Effector memory CD8-positive, alpha-beta T cell (primary cell): Measurements from ENCODE around the gene LAMA2.

Experiments
- ATAC-seq: fragments of 150-1000 bp; cut with Tn5 transposase; replicated peaks from 2 replicates; pipeline ENCODE4 v1.10.0; 2021; ENCODE audit warnings: mild to moderate bottlenecking, moderate library complexity
- DNase-seq, 3 experiments: peaks; one replicate each; pipeline ENCODE4 v3.0.0; 2021
- H3K27ac Mint-ChIP-seq, 2 donors: one replicate each; pipeline ENCODE4 v1.8.0; 2022; ENCODE audit warnings: mild to moderate bottlenecking in 2 of 2, mixed read lengths in 2 of 2, moderate library complexity in 2 of 2
- H3K27me3 Mint-ChIP-seq, 2 donors: one replicate each; pipeline ENCODE4 v1.8.0; 2022; ENCODE audit warnings: mixed read lengths in 2 of 2
- H3K36me3 Mint-ChIP-seq: one replicate; pipeline ENCODE4 v1.8.0; 2022; ENCODE audit warnings: mild to moderate bottlenecking, moderate library complexity, mixed read lengths; ENCODE audit not compliant: insufficient read depth
- H3K4me1 Mint-ChIP-seq, 2 donors: one replicate each; pipeline ENCODE4 v1.8.0; 2022; ENCODE audit warnings: low read depth in 2 of 2, mixed read lengths in 2 of 2
- H3K4me3 Mint-ChIP-seq, 2 donors: one replicate each; pipeline ENCODE4 v1.8.0; 2022; ENCODE audit warnings: mild to moderate bottlenecking in 2 of 2, mixed read lengths in 2 of 2, moderate library complexity in 2 of 2
- H3K9me3 Mint-ChIP-seq, 2 donors: one replicate each; pipeline ENCODE4 v1.8.0; 2022; ENCODE audit warnings: mixed read lengths in 2 of 2

LAMA2 gene

DNA sequence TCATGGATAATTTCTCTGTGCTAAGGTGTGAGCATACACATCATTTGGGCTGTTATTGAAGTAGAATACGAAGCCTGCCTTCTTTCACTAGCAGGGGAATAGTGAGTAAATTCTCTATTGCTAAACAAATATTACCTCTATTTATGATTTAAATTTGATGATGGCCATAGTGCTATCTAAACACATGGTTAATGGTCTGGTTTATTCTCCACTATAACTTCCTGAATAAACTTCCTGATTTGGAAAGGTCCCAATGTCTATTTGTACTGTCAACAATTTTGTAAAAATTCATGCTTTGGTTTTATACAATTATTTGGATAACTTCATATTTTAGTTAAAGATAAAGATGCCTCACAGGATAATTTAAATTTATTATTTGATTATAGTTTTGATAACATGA, 426.2 kb downstream of the LAMA2 start:
- Mint-ChIP-seq H3K4me3 (no peak overlapping the region), H3K4me1 (no peaks in the 10 kb centered on the region), H3K27ac (no peak overlapping the region), H3K36me3 (no peaks in the 10 kb centered on the region), H3K9me3 (no peaks in the 10 kb centered on the region), H3K27me3 (peaks cover 7 to 25% of the 10 kb centered on the region in 2 donors)
- no peak for ATAC-seq
- DNase-seq, result no peak

DNA sequence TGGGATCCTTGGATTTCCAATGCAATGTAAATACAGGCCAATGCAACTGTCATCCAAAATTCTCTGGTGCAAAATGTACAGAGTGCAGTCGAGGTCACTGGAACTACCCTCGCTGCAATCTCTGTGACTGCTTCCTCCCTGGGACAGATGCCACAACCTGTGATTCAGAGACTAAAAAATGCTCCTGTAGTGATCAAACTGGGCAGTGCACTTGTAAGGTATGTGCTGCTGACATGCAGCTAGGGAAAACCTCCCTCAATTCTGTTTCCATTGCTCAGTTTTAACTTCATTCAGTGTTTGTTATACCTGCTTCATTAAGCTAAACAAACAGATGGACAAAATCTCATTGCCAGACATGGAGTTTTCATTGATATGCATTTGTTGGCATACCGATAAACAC, 429.9 kb downstream of the LAMA2 start:
- Mint-ChIP-seq H3K27ac (no peak overlapping the region), H3K9me3 (no peaks in the 10 kb centered on the region), H3K27me3 (peaks cover 7 to 31% of the 10 kb centered on the region in 2 donors), H3K36me3 (peaks cover 4% of the 10 kb centered on the region), H3K4me1 (no peaks in the 10 kb centered on the region), H3K4me3 (no peak overlapping the region)
- no peak for DNase-seq
- ATAC-seq, result no peak

DNA sequence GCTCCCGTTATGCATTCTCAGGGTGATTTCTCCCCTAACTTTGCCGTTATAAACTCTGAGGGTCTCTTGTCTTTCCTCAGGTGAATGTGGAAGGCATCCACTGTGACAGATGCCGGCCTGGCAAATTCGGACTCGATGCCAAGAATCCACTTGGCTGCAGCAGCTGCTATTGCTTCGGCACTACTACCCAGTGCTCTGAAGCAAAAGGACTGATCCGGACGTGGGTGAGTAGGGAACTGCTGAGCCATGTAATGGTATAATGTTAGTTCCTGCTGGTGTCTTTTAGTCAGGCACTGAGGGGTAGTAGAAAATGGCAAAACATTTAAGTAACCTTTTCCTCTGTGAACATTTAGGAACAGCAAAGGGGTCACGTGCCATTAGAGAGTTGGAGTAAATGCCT, 431.6 kb downstream of the LAMA2 start:
- H3K4me1 Mint-ChIP-seq, result peaks cover 0 to 2% of the 10 kb centered on the region in 2 donors
- no peak overlapping the region for H3K27ac Mint-ChIP-seq
- peaks cover 4% of the 10 kb centered on the region for H3K36me3 Mint-ChIP-seq
- no peaks in the 10 kb centered on the region for H3K9me3 Mint-ChIP-seq
- no peak overlapping the region for H3K4me3 Mint-ChIP-seq
- DNase-seq (no peak), ATAC-seq (no peak)
- H3K27me3 Mint-ChIP-seq, result peaks cover 7 to 27% of the 10 kb centered on the region in 2 donors

DNA sequence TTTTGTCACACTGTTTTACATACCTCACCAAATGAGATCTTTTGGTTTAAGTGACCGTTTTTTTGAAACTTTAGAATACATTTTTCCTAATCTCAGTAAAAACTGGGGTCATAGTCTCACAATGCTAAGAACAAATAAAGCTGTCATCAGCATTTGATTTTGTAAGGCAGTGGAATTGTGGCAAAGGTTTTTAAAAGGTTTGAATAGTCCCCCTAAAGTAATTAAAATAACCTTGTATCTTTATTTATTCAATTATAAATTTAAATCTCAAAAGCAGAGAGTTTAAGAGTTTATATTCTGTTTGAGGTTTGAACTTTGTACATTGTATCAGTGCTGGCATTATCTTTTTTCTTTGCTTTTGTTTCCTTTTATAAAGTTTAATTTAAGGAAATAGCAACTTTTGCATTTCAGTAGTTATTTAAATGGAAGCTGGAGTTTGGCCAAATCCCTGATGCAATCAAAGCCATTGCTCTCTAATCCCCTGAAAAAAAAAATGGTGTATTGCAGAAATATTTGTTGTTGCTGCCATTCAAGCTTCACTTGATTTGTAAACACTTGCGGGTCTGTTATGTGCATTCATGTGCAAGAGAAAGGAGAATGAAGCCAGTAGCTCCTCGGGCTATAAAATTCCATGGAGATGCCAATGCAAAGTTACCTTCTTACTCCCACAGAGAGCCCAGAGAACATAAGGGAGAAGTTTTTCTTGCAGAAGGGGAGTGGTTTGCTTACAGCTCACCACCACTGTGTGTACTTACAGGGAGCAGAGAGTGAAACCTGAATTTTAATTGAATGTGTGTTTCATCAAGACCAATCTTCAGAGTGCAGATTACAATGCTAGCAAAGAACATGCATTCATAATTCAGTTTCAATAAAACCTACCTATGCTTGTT, 435.2 kb downstream of the LAMA2 start:
- Mint-ChIP-seq H3K4me3 (no peak overlapping the region), H3K4me1 (peaks cover 0 to 2% of the 10 kb centered on the region in 2 donors), H3K36me3 (peaks cover 4% of the 10 kb centered on the region), H3K27ac (no peak overlapping the region), H3K27me3 (peaks cover 0 to 20% of the 10 kb centered on the region in 2 donors), H3K9me3 (no peaks in the 10 kb centered on the region)
- no peak for ATAC-seq
- no peak for DNase-seq

DNA sequence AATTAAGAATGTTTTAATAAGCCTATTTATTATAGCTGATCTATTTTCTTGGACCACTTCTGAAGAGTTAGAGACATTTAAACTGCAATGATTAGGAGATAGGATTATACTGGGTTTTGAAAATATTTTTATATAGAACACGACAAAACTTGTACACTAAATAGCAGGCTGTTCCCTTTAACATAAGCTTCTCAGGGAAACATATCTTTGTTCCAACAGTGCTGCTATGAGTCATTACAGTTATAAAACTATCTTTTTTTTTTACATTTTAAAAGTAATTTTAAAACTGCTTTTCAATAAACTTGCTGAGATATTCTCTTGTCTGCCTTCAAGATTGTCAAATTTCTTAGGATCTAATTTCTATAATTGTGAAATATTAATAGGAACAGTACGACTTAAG, 438.0 kb downstream of the LAMA2 start:
- Mint-ChIP-seq H3K9me3 (no peaks in the 10 kb centered on the region), H3K36me3 (no peaks in the 10 kb centered on the region), H3K4me1 (peaks cover 0 to 2% of the 10 kb centered on the region in 2 donors), H3K27me3 (peaks cover 0 to 10% of the 10 kb centered on the region in 2 donors), H3K27ac (no peak overlapping the region), H3K4me3 (no peak overlapping the region)
- DNase-seq (no peak), ATAC-seq (no peak)

DNA sequence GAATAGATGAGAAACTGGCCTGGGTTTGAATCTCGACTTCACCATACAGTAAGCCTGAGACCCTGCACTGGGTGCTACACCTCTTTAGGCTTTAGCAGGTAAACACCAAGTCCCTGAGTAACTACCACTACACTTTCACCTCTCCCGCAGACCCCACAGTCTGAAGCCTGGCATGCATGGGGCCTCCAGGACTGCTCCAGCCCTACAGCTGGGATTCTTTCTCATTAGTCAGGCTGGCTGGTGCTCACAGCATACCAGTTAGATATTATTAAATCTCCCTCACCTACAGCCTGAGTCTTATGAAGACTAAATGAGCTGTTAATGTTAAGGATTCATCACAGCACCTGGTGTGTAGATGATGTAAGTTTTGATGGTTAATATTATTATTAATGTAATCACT, 438.4 kb downstream of the LAMA2 start:
- ATAC-seq (no peak), DNase-seq (no peak)
- H3K9me3 Mint-ChIP-seq, result no peaks in the 10 kb centered on the region
- no peak overlapping the region for H3K4me3 Mint-ChIP-seq
- H3K36me3 Mint-ChIP-seq, result no peaks in the 10 kb centered on the region
- H3K4me1 Mint-ChIP-seq, result peaks cover 0 to 2% of the 10 kb centered on the region in 2 donors
- no peak overlapping the region for H3K27ac Mint-ChIP-seq
- peaks cover 0 to 6% of the 10 kb centered on the region in 2 donors for H3K27me3 Mint-ChIP-seq

DNA sequence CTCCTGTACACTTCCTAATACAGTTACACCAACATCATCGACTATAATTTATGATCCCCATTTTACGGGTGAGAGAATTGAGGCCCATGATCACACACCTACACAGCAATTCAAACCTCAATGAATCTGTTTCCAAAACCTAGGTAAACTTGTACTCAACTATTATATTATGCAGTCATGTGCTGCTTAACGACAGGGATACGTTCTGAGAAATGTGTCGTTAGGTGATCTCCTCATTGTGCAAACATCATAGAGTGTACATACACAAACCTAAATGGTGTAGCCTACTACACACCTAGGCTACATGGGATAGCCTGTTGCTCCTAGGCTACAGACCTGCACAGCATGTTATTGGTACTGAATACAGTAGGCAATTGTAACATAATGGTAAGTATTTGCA, 441.4 kb downstream of the LAMA2 start:
- DNase-seq, result no peak
- H3K4me3 Mint-ChIP-seq, result no peak overlapping the region
- H3K27me3 Mint-ChIP-seq, result peaks cover 0 to 6% of the 10 kb centered on the region in 2 donors
- H3K4me1 Mint-ChIP-seq, result peaks cover 0 to 3% of the 10 kb centered on the region in 2 donors
- no peak for ATAC-seq
- no peak overlapping the region for H3K27ac Mint-ChIP-seq
- H3K9me3 Mint-ChIP-seq, result no peaks in the 10 kb centered on the region
- no peaks in the 10 kb centered on the region for H3K36me3 Mint-ChIP-seq

DNA sequence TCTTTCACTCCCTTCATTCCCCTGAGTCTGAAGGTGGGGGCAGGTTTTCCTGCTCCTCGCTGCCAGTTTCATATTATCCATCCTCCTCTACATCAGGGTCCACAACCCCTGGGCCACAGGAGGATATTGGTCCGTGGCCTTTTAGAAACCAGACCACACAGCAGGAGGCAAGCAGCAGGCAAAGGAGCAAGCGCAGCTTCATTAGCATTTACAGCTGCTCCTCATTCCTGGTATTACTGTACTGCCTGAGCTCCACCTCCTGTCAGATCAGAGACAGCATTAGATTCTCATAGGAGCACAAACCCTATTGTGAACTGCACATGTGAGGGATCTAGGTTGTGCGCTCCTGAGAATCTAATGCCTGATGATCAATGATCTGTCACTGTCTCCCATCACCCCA, 446.7 kb downstream of the LAMA2 start:
- DNase-seq (no peak), ATAC-seq (no peak)
- peaks cover 0 to 11% of the 10 kb centered on the region in 2 donors for H3K27me3 Mint-ChIP-seq
- H3K4me1 Mint-ChIP-seq, result peaks cover 0 to 3% of the 10 kb centered on the region in 2 donors
- no peaks in the 10 kb centered on the region for H3K9me3 Mint-ChIP-seq
- no peak overlapping the region for H3K27ac Mint-ChIP-seq
- no peak overlapping the region for H3K4me3 Mint-ChIP-seq
- H3K36me3 Mint-ChIP-seq, result no peaks in the 10 kb centered on the region

DNA sequence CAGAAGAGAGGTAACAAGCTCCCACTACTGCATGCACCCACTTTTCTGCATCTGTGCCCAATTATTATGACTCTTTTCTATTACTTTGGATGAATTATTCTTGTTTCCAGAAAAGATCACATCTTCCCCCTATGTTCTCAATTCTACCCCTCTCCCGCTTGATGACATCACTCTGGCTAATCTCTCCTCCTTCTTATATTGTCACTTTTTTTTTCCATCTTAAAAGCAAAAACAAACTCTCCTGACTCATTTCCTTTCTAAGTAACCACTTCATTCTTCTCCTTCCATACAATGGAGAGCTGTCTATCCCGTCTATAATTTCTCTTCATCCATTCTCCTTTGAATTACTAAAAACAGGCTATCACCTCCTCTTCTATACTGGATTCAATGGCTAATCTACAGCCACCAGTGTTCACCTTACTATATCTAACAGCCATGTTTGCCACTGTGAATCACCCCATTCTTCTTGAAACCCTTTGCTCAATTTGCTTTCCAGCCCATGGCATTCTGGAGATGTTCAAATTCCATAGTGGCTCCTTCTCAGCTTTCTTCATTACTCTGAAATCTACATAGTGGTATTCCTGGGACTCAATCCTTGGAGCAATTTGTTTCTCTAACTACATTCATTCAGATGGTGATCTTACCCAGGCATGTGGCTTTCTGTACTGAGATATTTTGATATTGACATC, 448.7 kb downstream of the LAMA2 start:
- Mint-ChIP-seq H3K36me3 (no peaks in the 10 kb centered on the region), H3K4me3 (no peak overlapping the region), H3K27ac (no peak overlapping the region), H3K4me1 (peaks cover 0 to 3% of the 10 kb centered on the region in 2 donors), H3K27me3 (peaks cover 0 to 11% of the 10 kb centered on the region in 2 donors), H3K9me3 (no peaks in the 10 kb centered on the region)
- no peak for DNase-seq
- no peak for ATAC-seq

DNA sequence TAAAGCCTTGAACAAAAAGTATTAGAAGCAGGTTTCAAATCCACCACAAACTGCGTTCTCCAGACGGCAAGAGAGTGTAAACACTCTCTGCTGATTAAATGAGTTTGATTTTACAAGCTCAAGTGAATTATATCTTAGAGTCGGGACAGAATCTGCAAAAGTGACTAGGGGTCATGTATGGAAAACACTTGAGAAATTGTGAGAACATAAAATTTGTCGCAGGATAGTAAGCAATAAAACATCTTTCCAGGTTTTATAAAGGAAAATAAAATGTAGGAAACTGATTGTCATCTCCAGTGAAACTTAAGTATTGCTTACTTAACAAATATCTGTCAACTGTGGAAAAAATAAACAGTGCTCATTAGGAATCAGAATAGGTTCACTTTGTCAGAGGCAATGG, 452.9 kb downstream of the LAMA2 start:
- no peak overlapping the region for H3K4me3 Mint-ChIP-seq

DNA sequence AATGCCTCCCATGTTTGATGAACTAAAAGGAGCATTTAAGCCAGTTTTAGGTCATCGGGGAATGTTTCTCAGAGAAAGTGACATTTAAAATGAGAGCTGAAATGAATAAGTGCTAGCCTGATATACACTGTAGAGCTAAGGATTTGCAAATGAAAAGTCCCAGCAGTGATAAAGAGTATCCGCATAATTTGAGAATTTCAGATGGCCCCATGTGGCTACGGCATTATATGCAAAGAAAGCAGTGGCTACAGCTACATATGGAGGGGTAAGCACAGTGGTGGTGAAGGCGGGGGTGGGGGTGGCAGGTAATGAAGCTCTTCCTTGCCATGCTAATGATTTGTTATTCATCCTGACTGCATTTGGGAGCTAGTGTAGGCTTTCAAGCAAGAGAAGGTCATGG, 455.7 kb downstream of the LAMA2 start:
- Mint-ChIP-seq H3K27me3 (peaks cover 0 to 22% of the 10 kb centered on the region in 2 donors), H3K27ac (no peak overlapping the region), H3K9me3 (no peaks in the 10 kb centered on the region), H3K4me1 (no peaks in the 10 kb centered on the region), H3K4me3 (no peak overlapping the region), H3K36me3 (no peaks in the 10 kb centered on the region)
- DNase-seq (no peak), ATAC-seq (no peak)

More for the DNA sequence above, 452.9 kb downstream of the LAMA2 start:
- no peak for DNase-seq
- Mint-ChIP-seq H3K27ac (no peak overlapping the region), H3K27me3 (peaks cover 0 to 19% of the 10 kb centered on the region in 2 donors), H3K9me3 (no peaks in the 10 kb centered on the region), H3K36me3 (no peaks in the 10 kb centered on the region), H3K4me1 (no peaks in the 10 kb centered on the region)
- no peak for ATAC-seq

DNA sequence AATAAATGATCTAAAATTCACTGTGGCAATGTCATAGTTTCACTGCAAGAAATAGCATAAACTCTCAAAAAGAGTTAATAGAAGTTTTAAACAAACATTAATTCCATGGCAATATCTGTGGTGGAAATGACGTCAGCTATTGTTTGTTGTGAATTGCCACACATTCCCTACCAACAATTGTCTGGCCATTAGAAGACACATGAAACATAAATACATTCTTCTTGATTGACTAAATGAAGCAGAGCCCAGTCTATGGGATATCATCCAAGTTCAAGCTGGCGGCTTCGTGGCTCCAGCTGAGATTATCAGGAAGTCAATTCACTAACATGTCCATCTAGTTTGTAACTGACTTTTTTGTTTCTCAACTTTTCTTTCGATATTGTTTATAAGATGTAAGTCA, 458.0 kb downstream of the LAMA2 start:
- no peaks in the 10 kb centered on the region for H3K9me3 Mint-ChIP-seq
- no peaks in the 10 kb centered on the region for H3K4me1 Mint-ChIP-seq
- no peak overlapping the region for H3K27ac Mint-ChIP-seq
- ATAC-seq (no peak), DNase-seq (no peak)
- H3K36me3 Mint-ChIP-seq, result no peaks in the 10 kb centered on the region
- peaks cover 0 to 33% of the 10 kb centered on the region in 2 donors for H3K27me3 Mint-ChIP-seq
- no peak overlapping the region for H3K4me3 Mint-ChIP-seq

DNA sequence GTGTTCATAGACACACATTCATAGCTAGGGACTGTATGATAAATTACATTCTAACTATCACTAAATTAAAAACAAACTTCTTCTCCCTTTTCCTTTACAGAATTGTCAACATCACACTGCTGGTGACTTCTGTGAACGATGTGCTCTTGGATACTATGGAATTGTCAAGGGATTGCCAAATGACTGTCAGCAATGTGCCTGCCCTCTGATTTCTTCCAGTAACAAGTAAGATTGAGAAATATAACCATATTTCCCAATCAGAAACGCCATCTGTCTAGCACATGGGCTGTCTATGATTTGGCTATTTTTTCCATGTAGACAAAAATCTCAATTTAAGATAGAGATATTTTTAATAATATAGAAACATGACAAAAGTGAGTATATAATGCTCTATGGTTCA, 459.3 kb downstream of the LAMA2 start:
- no peaks in the 10 kb centered on the region for H3K4me1 Mint-ChIP-seq
- peaks cover 0 to 39% of the 10 kb centered on the region in 2 donors for H3K27me3 Mint-ChIP-seq
- H3K27ac Mint-ChIP-seq, result no peak overlapping the region
- no peaks in the 10 kb centered on the region for H3K9me3 Mint-ChIP-seq
- no peaks in the 10 kb centered on the region for H3K36me3 Mint-ChIP-seq
- ATAC-seq (no peak), DNase-seq (no peak)
- H3K4me3 Mint-ChIP-seq, result no peak overlapping the region

DNA sequence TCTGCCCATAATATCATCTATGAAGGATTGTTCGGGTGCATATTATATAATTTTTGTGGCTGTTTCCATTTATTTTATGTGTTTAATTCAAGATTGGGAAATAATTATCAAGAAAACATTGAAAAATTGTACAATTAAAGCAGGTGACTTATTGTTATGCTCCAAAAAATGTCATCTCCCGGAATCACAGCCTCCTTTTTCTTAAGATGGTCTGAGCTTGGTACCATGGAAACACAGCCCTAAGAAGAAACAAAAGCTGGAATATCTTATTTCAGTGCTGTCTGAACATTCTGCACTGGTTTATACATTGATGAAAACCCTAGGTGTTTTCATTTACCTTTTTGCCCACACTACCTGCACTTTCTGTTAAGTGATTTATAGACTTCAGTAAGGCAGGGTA, 459.9 kb downstream of the LAMA2 start:
- Mint-ChIP-seq H3K9me3 (no peaks in the 10 kb centered on the region), H3K36me3 (no peaks in the 10 kb centered on the region), H3K4me3 (no peak overlapping the region), H3K27me3 (peaks cover 0 to 42% of the 10 kb centered on the region in 2 donors), H3K27ac (no peak overlapping the region), H3K4me1 (no peaks in the 10 kb centered on the region)
- ATAC-seq (no peak), DNase-seq (no peak)
